Upper lobe of left lung (tissue), 6 donors: Measurements from ENCODE around the gene EXT2. TPM values are rescaled to one million over a fixed set of nuclear protein-coding genes. Genes with fewer than 3 reads are reported as not detected.

ENCODE experiments used
- ATAC-seq, 2 donors: fragments of 200-7000 bp; cut with Tn5 transposase; one replicate each; pipeline ENCODE4 v1.9.1; 2022; ENCODE audit warnings: mild to moderate bottlenecking in 2 of 2, moderate library complexity in 2 of 2; ENCODE audit not compliant: low FRiP score in 2 of 2
- DNase-seq, 2 donors: peaks; one replicate each; pipeline ENCODE4 v3.0.0-alpha.2; 2019 to 2020
- H3K27ac ChIP-seq, 4 donors: fragments of 200-600 bp; sonication (generic); one replicate each; pipeline ENCODE4 v1.5.1; 2016 to 2019
- H3K27me3 ChIP-seq, 4 donors: fragments of 200-600 bp; sonication (generic); one replicate each; pipeline ENCODE4 v1.5.1; 2017 to 2019
- H3K36me3 ChIP-seq, 4 donors: fragments of 200-600 bp; sonication (generic); one replicate each; pipeline ENCODE4 v1.5.1; 2016 to 2019
- H3K4me1 ChIP-seq, 4 donors: fragments of 200-600 bp; sonication (generic); one replicate each; pipeline ENCODE4 v1.5.1; 2018 to 2019
- H3K4me3 ChIP-seq, 4 donors: fragments of 200-600 bp; sonication (generic); one replicate each; pipeline ENCODE4 v1.5.1; 2017 to 2019; ENCODE audit warnings: mild to moderate bottlenecking in 2 of 4, moderate library complexity in 1 of 4
- H3K9me3 ChIP-seq, 4 donors: fragments of 200-600 bp; sonication (generic); one replicate each; pipeline ENCODE4 v1.5.1; 2018 to 2019
- EP300 ChIP-seq, 4 donors: sonication (generic); formaldehyde crosslinking; IDR thresholded peaks; one replicate each; pipeline ENCODE4 v1.5.1; 2017; ENCODE audit warnings: antibody characterized with exemption in 4 of 4, control low read depth in 2 of 4
- POLR2A ChIP-seq, 4 donors: fragments of 450-650 bp; IDR thresholded peaks; one replicate each; pipeline ENCODE4 v1.5.1; 2016 to 2017; ENCODE audit warnings: antibody characterized with exemption in 4 of 4, mild to moderate bottlenecking in 2 of 4
- POLR2AphosphoS5 ChIP-seq, 2 donors: sonication (generic); formaldehyde crosslinking; IDR thresholded peaks; one replicate each; pipeline ENCODE4 v1.5.1; 2017; ENCODE audit warnings: antibody characterized with exemption in 2 of 2
- WGBS, 2 donors: methylation state at CpG; one replicate each; pipeline ENCODE4 v1.1.5; 2017 to 2018; 5-methylcytosine and 5-hydroxymethylcytosine counted together
- total RNA-seq, 6 donors: library from RNA; depleted of rRNA in 4 of 6; stranded (reverse); fragments of >200 nt in 4 of 6; gene quantifications; one replicate each; pipeline versions ENCODE4 v1.1.0 to v1.2.1, GENCODE V29; 2016 to 2021
- TF ChIP-seq, protein P1 (sequence below), 6 experiments: fragments of 450-650 bp in 4 of 6; fragments of 200-600 bp in 2 of 6; sonication (generic) in 2 of 6; IDR thresholded peaks; one replicate each; pipeline ENCODE4 v1.5.1; 2016 to 2019; ENCODE audit warnings: antibody characterized with exemption in 6 of 6
- donor health status: DM: no; HTN: no; CAD: no; lungs with moderate emphysema.
- donor health status: DM: no; HTN: yes; CAD: no; lungs with severe emphysema.

EXT2 gene
- total RNA-seq, 6 donors from 2014 or later = 45.3 to 64.0 (median 57.4) TPM

DNA sequence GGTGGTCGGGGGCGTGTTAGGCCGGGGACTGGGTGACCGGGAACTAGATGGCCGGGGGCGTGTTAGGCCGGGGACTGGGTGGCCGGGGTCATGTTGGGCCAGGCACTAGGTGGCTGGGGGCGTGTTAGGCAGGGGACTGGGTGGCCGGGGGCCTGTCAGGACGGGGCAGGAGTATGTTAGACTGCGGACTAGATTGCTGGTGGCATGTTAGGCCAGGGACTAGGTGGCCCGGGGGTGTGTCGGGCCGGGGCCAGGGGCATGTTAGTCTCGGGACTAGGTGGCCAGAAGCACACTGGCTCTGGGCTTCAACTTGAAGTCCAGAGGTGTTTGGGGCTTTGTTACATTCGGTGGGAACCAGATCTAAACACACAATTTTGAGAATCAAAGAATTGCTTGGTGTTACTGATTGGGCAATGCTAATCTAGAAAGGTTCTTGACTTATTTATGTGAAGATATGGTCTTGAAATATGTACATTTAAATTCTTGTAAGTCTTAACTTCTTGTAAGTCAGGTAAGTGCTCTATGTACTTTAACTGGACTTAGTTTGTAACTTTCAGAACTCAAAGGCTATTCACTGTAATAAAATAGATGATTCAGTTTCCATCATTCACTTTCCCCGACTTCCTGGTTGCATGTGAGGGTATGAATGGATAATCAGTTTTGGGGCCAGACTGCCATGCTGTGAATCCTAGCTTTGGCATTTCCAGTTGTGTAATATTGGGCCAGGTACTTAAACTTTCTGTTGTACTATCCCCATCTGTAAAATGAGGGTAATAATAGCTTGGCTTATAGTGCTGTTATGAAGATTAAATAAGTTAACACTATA, 1.1 kb downstream of the EXT2 start:
- Histone ChIP-seq H3K4me3 (peak overlapping the region; percentile 38 to 97 (median 84)), H3K4me1 (peaks cover 10 to 29% (median 20%) of the 10 kb centered on the region in 4 donors), H3K9me3 (no peaks in the 10 kb centered on the region), H3K27ac (peak overlapping the region in 2 of 4 donors; percentile 77 to 94), H3K36me3 (no peaks in the 10 kb centered on the region), H3K27me3 (no peaks in the 10 kb centered on the region)
- WGBS, 2 donors = 14 to 21% methylated on average over 4 to 18 of the region's 18 CpGs
- TF ChIP-seq POLR2AphosphoS5 (IDR thresholded peaks at IDR 0.05) = no peak
- peak in 1 of 2 donors; percentile 79 for DNase-seq
- peak in 1 of 2 donors; percentile 17 for ATAC-seq

DNA sequence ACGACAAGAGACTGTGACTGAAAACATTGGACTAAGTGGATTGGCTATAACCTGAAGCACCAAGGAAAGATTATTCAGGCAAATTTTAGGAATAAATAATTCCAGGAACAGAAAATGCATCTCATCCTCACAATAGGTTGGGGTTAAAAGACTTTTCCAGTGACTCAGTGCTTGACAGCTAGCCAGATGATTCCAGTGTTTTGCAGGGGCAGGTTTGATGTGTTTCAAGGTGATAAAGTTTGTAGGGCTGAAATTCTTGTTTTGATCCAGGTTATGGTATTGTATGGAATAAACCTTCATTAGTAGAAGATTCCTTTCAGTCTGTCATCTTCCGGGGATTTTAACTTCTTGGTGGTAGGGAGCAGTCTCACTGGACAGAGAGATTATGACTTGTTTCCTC, 2.3 kb downstream of the EXT2 start:
- TF ChIP-seq POLR2A (IDR thresholded peaks at IDR 0.05) (no peak), EP300 (IDR thresholded peaks at IDR 0.05) (no peak), POLR2AphosphoS5 (IDR thresholded peaks at IDR 0.05) (no peak)
- TF ChIP-seq, protein P1, sequence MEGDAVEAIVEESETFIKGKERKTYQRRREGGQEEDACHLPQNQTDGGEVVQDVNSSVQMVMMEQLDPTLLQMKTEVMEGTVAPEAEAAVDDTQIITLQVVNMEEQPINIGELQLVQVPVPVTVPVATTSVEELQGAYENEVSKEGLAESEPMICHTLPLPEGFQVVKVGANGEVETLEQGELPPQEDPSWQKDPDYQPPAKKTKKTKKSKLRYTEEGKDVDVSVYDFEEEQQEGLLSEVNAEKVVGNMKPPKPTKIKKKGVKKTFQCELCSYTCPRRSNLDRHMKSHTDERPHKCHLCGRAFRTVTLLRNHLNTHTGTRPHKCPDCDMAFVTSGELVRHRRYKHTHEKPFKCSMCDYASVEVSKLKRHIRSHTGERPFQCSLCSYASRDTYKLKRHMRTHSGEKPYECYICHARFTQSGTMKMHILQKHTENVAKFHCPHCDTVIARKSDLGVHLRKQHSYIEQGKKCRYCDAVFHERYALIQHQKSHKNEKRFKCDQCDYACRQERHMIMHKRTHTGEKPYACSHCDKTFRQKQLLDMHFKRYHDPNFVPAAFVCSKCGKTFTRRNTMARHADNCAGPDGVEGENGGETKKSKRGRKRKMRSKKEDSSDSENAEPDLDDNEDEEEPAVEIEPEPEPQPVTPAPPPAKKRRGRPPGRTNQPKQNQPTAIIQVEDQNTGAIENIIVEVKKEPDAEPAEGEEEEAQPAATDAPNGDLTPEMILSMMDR (IDR thresholded peaks at IDR 0.05) = no peak
- H3K36me3 ChIP-seq = no peaks in the 10 kb centered on the region
- H3K4me3 ChIP-seq = no peak overlapping the region
- H3K4me1 ChIP-seq = peaks cover 10 to 29% (median 20%) of the 10 kb centered on the region in 4 donors
- ATAC-seq (no peak), DNase-seq (no peak)
- no peaks in the 10 kb centered on the region for H3K9me3 ChIP-seq
- 90 to 93% methylated on average over 2 of the region's 2 CpGs for WGBS, 2 donors
- no peak overlapping the region for H3K27ac ChIP-seq
- no peaks in the 10 kb centered on the region for H3K27me3 ChIP-seq

- DNase-seq (no peak), ATAC-seq (no peak)
- Histone ChIP-seq H3K36me3 (no peaks in the 10 kb centered on the region), H3K27me3 (no peaks in the 10 kb centered on the region), H3K27ac (no peak overlapping the region), H3K4me1 (peaks cover 8 to 13% (median 9%) of the 10 kb centered on the region in 4 donors), H3K9me3 (no peaks in the 10 kb centered on the region), H3K4me3 (no peak overlapping the region)
- TF ChIP-seq POLR2AphosphoS5 (IDR thresholded peaks at IDR 0.05) (no peak), EP300 (IDR thresholded peaks at IDR 0.05) (no peak), POLR2A (IDR thresholded peaks at IDR 0.05) (no peak)
- TF ChIP-seq, protein P1 (IDR thresholded peaks at IDR 0.05) = no peak
- WGBS, 2 donors = 74 to 88% methylated on average over 2 of the region's 2 CpGs
Measured at GRCh38 chr11:44101098-44101497, 5.6 kb downstream of the EXT2 start.

GRCh38 chr11:44104481-44105294, 9.2 kb downstream of the EXT2 start:
- TF ChIP-seq, protein P1 (IDR thresholded peaks at IDR 0.05) = no peak
- no peak for TF ChIP-seq POLR2AphosphoS5 (IDR thresholded peaks at IDR 0.05)
- TF ChIP-seq EP300 (IDR thresholded peaks at IDR 0.05) = no peak
- TF ChIP-seq POLR2A (IDR thresholded peaks at IDR 0.05) = no peak
- no peak for DNase-seq
- H3K27ac ChIP-seq = no peak overlapping the region
- no peaks in the 10 kb centered on the region for H3K9me3 ChIP-seq
- 78 to 80% methylated on average over 5 of the region's 5 CpGs for WGBS, 2 donors
- no peaks in the 10 kb centered on the region for H3K4me1 ChIP-seq
- no peaks in the 10 kb centered on the region for H3K27me3 ChIP-seq
- ATAC-seq = no peak
- peaks cover 0 to 22% (median 12%) of the 10 kb centered on the region in 4 donors for H3K36me3 ChIP-seq
- no peak overlapping the region for H3K4me3 ChIP-seq

DNA sequence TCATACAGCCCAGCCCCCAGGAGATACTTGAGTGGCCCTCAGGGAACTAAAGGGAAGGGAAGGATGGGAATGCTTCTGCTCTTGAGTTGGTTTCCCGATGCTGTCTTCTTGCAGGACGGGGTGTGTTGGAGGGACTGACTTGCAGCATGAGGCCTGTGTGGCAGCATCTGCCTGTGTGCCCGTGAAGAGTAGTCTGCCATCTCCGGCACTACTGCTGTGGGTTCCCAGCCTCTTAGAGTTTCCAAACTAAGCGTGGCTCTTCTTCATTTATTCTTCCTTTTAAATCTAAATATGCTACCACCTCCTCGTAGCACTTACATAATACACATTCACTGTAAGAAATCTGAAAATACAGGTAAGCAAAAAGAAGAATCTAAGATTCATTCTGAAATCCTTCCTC, 12.8 kb downstream of the EXT2 start:
- 82 to 90% methylated on average over 6 of the region's 6 CpGs for WGBS, 2 donors
- Histone ChIP-seq H3K27me3 (no peaks in the 10 kb centered on the region), H3K9me3 (no peaks in the 10 kb centered on the region), H3K4me1 (peaks cover 0 to 12% (median 8%) of the 10 kb centered on the region in 4 donors), H3K27ac (no peak overlapping the region), H3K36me3 (peaks cover 0 to 36% (median 16%) of the 10 kb centered on the region in 4 donors), H3K4me3 (no peak overlapping the region)
- DNase-seq (no peak), ATAC-seq (no peak)
- no peak for TF ChIP-seq EP300 (IDR thresholded peaks at IDR 0.05)
- no peak for TF ChIP-seq POLR2AphosphoS5 (IDR thresholded peaks at IDR 0.05)
- TF ChIP-seq, protein P1 (IDR thresholded peaks at IDR 0.05) = no peak
- no peak for TF ChIP-seq POLR2A (IDR thresholded peaks at IDR 0.05)
